ENCODE results near the gene TRAM2.

The TRAM2 gene

DNA sequence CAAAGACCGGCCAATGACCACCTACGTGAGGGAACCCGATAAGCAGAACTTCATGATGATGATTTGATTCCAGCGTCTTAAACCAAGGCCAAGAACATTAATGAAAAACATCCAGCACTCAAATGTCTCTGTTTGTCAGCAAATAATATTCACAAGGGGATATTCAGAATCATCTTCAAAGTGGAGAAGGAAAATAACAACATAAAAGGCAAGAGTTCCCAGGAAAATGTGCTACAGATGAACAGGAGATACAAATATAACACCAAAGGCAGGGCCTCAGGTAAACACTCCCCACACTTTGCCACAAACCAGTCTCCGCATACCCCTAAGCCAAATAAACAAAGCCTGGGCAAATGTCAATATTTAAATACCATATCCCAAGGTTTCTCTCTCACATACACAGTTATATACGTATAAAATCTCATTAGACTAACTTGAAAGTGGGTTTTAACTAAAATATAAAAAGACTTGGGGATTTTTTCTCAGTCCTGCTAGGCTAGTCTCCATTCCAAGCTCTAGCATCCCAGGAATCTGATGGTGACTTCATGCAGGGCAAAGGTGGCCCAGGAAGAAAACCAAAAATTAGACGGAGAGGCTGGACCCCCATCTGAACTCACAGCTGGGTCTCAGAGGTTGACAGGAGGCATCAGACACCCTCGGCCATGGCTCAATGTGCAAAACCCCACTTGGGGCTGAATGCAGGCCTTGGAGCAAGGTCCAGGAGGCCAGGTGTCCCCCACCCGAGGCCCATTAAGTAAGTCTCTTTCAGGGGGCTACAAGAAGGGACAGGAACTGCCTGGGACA lies 32.1 kb downstream of the TRAM2 start:
- no peak for DNase-seq

DNA sequence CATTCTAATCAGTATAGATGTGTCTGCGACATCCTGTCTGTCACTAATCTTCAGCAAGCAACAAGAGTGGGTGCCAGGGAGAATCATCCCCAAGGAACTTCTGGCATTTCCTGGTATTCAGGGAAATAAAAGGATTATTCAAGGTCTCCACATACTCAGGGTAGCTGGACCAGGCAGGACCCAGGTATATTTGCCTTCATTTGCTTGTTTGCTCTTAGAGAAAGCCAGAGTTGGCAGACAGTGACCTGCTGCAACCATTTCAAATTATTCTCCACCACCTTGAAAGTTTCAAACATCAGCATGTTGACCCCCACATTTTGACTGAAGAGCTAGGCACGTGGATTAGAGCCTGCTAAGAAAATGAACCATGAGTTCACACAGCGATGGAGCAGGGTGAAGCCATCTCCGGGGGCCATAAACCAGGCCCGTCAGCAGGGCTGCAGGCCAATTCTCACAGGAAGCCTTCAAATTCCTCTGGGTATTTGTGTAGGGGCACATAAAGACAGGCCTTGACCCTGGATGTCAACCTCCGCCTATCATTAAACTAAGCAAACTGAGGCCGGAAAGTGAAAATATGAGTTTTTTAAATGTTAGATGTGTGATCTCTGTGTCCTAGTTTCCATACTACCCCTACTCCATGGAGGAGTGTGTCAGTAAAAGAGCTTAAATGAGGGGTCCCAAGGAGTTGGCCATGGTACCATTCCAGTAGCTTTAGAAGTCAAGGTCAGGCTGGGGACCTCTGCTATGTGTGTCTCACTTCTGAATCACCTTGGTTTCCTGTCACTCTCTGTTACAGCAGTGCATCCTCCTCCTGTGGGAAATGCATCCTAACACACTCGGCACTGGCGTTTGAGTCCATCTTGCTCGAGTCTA lies 32.9 kb downstream of the TRAM2 start:
- no peak for DNase-seq

DNA sequence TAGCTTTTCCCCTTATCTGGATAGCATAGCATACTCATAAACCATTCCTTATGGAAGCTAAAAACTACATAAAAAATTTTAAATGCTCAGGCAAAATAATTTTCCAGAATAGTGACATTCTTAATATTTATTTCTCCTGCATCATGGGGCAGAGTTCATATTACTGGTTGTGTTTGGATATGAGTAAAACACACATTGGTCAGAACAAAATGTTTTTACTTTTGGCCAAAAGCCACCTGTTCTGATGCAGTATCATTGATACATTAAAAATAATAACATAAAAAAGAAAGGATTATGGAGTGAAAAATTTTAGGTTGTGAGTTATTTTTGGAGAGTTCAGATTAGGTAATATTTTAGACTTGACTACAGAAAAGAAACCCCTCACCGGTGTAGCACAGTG lies 33.6 kb downstream of the TRAM2 start:
- DNase-seq, result no peak

DNA sequence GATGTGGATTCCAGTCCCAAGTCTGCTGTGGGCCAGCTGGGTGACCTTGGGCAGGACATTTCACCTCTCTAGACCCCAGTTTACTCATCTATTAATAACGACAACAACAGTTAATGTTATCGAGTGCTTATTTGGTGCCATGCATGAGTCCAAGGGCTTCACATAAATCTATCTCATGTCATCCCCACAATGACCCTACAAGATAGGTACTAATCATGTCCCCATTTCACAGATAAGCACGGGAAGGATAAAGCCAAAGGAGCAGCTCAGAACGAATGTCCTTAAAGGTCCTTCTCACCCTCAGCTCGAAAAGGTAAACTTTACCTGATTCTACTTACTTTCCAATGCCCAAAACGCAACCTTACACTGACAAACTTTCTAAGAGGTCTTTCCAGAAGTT lies 35.7 kb downstream of the TRAM2 start:
- no peak for DNase-seq

DNA sequence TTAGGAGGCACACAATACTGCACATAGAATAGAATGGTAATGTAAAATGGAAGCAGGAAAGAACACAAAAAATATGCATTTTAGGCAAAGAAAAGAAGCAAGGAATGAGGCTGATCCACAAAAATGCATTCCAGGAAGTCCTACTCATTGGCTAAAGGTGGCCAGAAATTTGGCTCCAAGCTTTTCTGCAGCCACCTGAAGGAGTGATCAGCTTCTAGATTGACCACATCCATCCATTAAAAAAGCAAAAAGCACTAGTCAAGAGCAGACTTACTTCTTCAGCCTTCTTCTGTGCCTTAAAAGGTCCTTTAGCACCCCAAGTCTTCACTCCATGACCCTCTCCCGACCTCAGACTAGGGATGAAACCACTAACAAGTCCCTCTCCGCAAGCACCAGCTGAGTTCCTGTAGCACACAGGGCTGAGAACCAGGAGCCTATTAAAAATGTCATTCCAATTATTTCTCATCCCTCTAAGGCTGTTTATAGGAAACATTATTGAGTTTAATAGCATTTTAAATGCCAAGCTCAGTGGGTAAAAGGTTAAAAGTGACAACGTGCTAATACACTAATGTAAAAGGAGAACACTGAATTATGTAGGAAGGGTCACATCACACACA lies 36.5 kb downstream of the TRAM2 start:
- no peak for DNase-seq

DNA sequence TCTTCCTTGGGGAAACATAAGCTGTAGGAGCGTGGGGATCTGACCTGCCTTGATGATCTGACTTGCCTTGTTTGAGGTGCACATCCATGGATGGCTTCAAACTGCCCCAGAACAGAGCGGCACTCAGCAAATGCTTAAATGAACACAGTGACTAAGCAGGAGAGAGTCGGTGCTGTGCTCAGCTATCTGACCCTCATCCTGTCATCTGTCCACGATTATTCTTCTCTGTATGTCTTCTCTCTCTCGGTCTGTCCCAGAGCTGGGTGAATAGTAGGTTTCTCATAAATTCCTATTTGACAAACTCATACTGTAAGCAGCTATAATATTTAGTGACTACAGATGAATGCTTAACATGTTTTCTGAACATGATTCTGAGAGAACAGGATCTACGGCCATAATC lies 37.3 kb downstream of the TRAM2 start:
- DNase-seq, result no peak

DNA sequence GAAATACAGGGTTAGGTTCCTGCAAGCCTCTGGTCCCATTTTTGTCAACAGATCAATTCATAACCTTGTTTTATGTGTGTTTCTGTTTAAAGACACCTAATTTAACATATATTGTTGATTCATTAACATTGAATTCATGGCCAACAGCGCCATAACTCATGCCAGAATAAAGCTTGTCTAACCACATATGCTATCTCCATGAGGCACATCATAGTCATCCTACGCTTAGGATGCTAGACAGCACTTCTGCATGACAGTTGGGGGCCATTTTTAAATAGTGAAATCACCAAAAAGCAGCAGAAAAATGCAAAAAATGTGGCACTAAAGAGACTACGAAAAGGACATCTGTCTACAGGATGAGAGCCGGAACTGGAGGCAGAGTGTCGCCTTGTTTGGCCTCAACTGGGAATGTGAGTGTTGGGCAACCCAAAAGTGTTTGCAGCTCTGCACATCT lies 37.9 kb downstream of the TRAM2 start:
- DNase-seq, result no peak

DNA sequence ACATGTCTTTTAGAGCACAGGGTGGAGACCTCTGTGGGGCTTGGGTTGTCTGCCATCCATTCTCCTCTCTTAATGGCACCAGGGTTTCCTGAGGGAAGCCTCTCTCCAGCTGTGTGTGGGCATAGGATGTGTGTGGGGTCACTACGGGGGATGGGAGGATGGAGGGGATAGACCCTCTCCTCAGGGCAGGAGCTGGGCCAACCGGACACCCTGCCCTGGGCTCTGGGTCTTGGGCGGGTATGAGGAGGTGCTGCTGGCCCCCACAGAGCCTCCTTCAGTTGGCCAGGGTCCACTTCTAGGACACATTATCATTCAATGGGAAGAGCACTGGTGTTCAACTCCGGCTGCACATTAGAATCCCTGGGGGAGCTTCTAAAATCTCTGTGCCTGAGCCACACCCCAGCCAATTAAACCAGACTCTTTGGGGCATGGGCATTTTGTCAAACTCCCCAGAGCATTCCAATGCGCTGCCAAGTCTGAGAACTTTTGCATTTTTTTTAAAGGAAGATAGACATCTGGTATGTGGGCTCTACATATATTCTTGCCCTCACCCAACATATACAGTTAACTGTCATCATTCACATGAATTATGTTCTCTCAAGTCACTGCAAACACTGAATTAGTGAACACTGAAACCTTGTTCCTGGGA lies 38.5 kb downstream of the TRAM2 start:
- DNase-seq, result no peak

DNA sequence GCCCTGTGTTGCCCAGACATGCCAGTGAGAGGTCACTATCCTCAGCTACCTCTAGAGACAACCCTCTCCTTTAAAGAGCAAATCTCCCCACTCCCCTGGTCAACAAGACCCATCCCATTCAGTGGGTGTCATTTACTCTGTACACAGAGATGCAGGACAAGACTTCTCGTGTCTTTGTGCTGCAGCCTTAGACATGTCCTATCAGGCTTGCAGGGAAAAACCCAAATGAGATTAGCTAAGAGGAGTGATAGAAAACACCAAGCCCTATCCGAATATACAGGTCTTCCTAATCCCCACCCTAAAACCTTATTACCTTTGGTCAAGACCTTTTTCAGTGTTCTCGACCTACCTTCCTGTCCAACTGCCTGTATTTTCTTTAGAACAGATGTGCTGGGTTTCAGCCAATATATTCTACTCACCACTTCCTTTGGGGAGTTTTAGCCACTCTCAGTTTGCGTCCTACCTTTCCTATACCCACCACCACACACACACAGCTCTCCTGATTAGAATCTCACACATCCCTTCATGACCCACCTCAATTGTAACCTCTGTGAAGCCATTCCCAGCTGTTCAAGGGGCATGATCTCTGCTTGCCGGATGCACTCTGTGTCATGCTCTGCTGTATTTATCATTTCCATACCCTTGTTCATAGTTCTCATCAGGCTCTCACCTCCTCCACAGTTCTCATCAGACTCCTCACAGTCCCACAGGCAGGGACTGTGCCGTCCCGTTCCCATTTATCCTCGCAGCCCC lies 39.7 kb downstream of the TRAM2 start:
- DNase-seq, result no peak

DNA sequence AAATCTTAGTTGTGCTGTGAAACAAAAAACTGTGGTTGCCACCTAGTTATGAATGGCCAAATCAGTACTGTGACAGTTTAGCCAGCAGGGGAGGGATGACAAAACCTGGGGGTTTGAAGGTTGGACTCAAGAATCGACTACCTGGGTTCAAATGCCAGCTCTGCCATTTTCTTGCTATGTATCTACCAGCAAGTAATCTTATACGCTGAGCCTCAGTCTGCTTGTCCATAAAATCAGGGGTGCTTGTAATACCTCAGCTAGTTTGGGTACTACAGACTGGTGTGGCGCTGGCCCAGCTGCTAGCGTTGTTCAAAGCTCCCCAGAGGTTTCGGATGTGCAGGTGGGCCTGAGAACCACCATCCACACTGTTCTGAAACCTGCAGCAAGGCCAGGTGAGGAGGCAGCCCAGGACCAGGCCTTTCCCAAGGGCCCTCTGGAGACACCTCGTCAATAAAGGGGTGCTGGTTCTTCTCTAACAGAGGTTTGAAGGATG lies 40.4 kb downstream of the TRAM2 start:
- no peak for DNase-seq

DNA sequence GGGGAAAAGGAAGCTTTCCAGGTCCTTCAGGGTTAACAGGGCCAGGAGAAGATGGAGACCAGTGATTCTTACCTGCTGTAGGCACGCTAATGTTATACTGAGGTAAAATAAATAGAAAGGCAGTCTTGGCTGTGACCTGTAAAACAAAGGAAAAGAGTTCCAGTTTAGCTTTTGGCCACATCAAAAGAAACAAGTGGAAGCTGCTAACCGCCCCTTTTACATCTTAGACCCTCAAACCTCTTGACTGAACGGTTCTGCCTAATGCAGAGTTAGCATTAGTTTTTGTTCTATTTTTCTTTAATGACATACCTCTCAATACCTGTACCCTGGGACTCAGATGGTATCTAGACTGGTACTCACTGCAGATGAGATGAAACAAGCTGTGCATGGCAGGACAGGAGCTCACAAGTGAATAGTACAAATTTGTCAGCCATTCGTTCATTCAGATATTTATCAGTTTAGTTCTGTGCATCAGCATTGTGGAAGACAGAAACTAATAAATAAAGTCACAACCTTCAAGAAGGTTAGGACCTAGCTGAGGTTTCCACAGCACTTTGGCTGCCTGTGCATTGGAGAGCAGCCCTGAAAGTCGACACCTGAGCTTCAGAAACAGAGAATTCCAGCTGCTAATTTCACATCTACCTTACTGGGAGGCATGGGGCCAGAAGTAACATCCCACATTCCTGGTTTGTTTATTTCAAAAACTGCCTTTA lies 41.0 kb downstream of the TRAM2 start:
- DNase-seq, result no peak

DNA sequence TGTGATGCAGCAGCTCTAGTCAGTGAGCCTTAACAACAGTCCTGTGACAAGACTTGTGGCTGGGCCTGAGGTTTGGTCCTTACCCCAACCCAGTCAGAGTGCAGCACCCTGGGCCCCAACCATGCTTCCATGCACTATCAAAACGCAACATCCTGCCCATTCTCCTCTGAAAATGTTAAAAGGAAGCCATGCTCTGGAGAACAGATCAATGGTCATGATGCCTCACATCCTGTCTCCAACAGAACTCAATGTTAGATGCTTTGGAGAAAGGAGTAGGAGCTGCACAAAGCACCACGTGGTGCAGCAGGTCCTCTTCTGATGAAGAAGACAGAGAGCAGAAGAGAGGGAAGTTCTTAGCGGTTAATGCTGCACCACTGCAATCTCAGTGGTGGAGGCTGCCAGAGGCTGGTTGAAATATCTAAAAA lies 41.9 kb downstream of the TRAM2 start:
- no peak for DNase-seq

DNA sequence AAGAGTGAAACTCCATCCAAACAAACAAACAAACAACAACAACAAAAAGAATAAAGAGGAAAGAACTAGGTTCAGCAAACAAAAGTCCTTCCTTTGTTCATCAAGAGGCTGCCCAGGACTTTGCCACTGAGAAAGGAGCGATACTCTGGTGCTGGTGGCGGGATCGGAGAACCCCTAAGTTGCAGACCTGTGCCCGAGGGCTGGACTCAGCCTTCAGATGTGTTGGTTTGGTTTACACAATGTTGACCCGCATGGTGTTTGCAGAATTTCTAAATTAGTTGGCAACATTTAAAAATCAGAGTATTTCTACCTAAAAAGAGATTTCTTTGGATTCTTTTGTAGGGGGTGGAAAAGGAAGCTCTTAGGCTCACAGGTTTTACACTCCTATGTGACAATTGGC lies 42.5 kb downstream of the TRAM2 start:
- DNase-seq, result no peak

DNA sequence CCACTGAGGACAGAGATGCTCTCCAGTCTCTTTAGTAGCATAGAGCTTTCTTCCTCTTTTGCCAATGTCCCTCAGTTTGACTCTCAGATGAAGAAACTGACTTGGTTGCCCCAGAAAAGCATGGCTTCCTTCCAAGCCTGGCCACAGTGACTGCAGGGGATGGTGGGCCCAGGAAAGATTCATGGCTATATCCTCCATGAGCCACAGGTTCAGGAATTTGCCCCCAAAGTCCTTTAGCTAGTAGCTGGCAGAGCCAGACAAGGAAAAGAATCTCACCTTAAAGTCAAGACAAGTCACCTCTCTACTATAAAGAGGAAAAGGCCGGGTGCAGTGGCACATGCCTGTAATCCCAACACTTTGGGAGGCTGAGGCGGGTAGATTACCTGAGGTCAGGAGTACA lies 43.4 kb downstream of the TRAM2 start:
- no peak for DNase-seq

DNA sequence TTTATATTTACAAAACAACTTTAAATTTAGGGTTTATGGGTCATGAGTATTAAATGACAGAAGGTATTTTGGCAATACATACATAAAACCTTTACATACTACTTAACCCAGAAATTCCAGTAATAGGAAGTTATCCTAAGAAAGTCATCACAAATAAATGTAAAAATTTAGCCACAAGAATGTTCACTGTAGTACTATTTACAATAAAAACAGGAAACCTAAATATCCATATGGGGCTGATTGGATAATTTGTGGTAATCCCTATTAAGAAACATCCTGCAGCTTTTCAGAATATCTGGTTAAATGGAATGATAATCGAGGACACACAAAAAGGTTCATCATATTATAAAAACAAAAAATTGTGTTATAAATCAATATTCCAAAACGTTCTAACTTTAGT lies 44.4 kb downstream of the TRAM2 start:
- DNase-seq, result no peak

DNA sequence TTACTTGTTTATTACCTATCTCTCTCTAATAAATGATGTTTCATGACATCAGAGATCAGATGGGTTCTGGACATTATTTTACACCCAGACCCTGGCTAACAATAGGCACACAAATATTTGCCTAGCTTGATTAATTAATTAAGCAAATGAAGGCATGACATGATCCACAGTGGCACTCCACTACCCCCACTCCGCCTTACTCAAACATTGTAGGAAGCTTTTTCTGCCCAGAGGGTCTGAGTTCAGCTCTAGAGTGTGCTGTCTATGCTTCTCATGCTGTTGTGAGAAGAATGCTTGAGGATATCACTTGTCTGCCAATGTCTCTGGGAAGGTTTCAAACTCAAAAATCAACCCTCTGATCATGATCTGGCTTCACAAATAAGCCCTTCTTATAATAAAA lies 45.0 kb downstream of the TRAM2 start:
- DNase-seq, result no peak

DNA sequence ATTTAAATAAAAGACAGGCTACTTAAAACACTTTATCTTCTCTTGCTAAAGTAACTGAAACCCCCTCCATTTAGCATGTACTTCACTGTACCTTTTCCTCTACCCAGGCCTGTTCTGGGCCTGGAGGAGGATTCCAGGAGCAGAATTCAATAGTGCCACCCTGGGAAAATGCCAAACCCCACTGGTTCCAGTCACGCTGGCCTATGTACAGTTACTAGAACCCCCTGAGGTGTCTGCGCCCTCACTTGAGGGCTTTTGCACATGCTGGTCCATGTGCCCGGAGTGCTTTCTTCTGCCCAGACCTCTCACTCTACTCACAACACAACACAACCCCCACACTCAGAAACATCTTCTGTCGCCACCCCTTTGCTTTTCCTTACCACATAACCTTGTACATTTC lies 45.5 kb downstream of the TRAM2 start:
- DNase-seq, result no peak

DNA sequence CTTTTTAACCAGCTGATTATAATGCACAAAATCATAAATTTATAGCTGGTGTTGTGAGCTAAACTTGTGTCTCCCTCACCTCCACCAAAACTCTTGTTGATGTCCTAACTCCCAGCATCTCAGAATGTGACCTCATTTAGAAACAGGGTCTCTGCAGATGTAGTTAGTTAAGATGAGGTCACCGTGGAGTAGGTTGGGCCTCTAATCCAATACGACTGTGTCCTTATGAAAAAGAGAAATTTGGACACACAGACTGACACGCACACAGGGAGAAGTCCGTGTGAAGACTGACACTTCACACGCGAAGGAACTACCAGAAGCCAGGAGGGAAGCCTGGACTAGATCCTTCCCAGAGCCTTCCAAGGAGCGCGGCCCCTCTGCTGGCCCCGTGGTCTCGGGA lies 46.5 kb downstream of the TRAM2 start:
- no peak for DNase-seq

DNA sequence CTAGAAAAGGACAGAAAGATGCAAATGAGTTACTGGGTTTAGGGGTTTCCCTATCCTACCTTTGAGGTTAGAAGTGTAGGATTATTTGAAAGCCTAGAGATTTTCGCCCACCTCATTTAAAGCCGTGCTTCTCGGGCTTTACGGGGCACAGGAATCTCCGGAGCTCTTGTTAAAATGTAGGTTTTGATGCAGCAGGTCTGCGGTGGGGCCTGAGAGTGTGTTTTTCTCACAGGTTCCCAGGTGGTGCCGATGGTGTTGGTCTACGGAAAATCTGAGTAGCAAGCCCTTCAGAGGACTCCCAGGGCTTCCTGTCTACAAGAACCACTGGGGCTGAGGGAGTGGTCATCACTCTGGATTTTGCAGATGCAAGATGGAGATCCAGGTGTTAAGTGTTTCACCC lies 47.5 kb downstream of the TRAM2 start:
- DNase-seq, result no peak

DNA sequence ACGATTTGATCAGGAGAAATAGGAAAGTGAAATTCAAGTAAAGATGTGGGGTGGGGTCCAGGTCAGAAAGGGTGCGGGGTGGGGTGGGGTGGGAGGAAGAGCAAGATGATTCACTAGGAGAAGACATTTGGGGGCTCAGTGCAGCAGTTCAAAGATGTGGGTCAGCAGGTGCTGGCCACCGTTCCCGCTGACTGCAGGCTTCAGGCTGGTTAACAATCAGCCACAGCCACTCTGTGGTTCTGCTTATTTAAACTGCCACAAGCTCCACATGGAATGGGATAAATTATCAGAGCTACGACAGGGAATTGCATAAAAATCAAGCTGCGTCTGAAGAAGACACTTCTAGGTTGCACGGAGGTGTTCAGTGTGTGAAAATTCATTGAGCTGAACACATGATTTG lies 49.4 kb downstream of the TRAM2 start:
- no peak for DNase-seq

DNA sequence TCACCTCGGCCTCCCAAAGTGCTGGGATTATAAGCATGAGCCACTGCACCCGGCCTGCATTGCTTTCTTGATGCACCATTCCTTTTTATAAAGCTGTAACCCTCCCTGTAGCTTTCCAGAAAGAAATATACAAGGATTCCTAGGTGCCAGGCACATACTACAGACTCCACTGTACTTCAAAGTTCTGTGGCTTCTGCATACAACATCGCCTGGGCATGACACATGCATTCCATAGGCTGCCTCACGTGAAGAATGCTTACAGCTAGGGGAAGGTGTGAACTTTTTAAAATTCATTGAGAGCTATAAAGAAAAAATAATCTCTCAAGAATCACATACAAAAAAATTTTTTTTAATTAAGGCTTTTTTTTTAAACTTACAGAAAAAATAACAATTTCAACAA lies 50.2 kb downstream of the TRAM2 start:
- no peak for DNase-seq

DNA sequence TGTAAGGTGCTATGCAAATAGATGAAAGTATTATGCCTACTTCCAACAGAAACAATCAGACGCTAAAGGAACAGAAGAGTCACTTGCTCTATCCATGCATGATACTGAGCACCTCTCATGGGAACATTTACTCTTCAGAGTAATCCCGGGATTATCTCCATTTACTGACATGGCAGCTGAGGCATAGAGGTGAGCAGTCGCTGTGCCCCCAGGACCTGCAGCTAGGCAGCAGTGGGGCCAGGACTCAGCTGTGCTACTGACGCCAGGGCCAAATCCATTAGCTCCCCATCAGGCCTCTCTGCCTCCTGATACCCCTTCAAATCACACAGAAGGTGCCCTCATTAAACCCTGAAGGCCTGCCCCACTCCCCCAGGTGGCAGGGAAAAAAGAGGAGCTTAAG lies 51.9 kb downstream of the TRAM2 start:
- no peak for DNase-seq
